ENCODE measurements around the gene RALGAPA2. TPM values are rescaled to one million over a fixed set of nuclear protein-coding genes. Genes with fewer than 3 reads are reported as not detected.

Gene RALGAPA2
- total RNA-seq, 1 experiment from 2014 or later, result 13.4 TPM

GRCh38 chr20:20365480-20366161, 346.8 kb downstream of the RALGAPA2 start:
- intact Hi-C loops (cut with micrococcal nuclease; ENCODE audit: unreplicated experiment), result loop anchor here (10.0 kb wide), 1 partner anchor 281 kb away; no protein-coding TSS in a partner anchor
- H3K36me3 ChIP-seq (ENCODE audit: control insufficient read depth, insufficient read depth, low read length), result no peaks in the 10 kb centered on the region
- DNase-seq (ENCODE audit: low read depth, low spot score) (no peak), ATAC-seq (no peak)
- CTCF ChIA-PET, result no interaction called here
- H3K27me3 ChIP-seq (ENCODE audit: control insufficient read depth, insufficient read depth, low read length), result peaks cover 42% of the 10 kb centered on the region
- TF ChIP-seq CTCF (IDR thresholded peaks at IDR 0.05) (no peak), REST (IDR thresholded peaks at IDR 0.05; ENCODE audit: insufficient read depth in 1 of 2, low read depth in 2 of 2, low read length in 1 of 2) (no peak), SIN3A (IDR thresholded peaks at IDR 0.05; ENCODE audit: borderline replicate concordance, insufficient read depth, low read depth, low read length) (no peak), POLR2AphosphoS5 (IDR thresholded peaks at IDR 0.05; ENCODE audit: low read depth, low read length) (no peak), TCF7L2 (IDR thresholded peaks at IDR 0.05; ENCODE audit: low read depth, low read length) (no peak)
- no TSS peak for BruUV-seq (replicated peaks)
- no peak overlapping the region for H3K27ac ChIP-seq (ENCODE audit: low read length)
- no peak overlapping the region for H3K4me3 ChIP-seq (ENCODE audit: low read depth in 2 of 2, low read length in 2 of 2)
- POLR2A ChIA-PET, result no interaction called here
- H3K4me1 ChIP-seq (ENCODE audit: control insufficient read depth, insufficient read depth, low read length), result peaks cover 3% of the 10 kb centered on the region
- no peaks in the 10 kb centered on the region for H3K9me3 ChIP-seq (ENCODE audit: control insufficient read depth, insufficient read depth, low read depth, low read length)
- in situ Hi-C loops (cut with HindIII; ENCODE audit: low pct_unique_long_range_greater_than_20kb, low sequenced_read_pairs), result no loop called here

- in situ Hi-C loops (cut with HindIII; ENCODE audit: low pct_unique_long_range_greater_than_20kb, low sequenced_read_pairs), result no loop called here
- no TSS peak for BruUV-seq (replicated peaks)
- Histone ChIP-seq H3K27me3 (ENCODE audit: control insufficient read depth, insufficient read depth, low read length) (peaks cover 40% of the 10 kb centered on the region), H3K9me3 (ENCODE audit: control insufficient read depth, insufficient read depth, low read depth, low read length) (no peaks in the 10 kb centered on the region), H3K27ac (ENCODE audit: low read length) (no peak overlapping the region), H3K36me3 (ENCODE audit: control insufficient read depth, insufficient read depth, low read length) (no peaks in the 10 kb centered on the region), H3K4me3 (ENCODE audit: low read depth in 2 of 2, low read length in 2 of 2) (no peak overlapping the region), H3K4me1 (ENCODE audit: control insufficient read depth, insufficient read depth, low read length) (peaks cover 1% of the 10 kb centered on the region)
- TF ChIP-seq SIN3A (IDR thresholded peaks at IDR 0.05; ENCODE audit: borderline replicate concordance, insufficient read depth, low read depth, low read length) (no peak), POLR2AphosphoS5 (IDR thresholded peaks at IDR 0.05; ENCODE audit: low read depth, low read length) (no peak), CTCF (IDR thresholded peaks at IDR 0.05) (no peak; the same call in none of the 2 replicates), TCF7L2 (IDR thresholded peaks at IDR 0.05; ENCODE audit: low read depth, low read length) (no peak), REST (IDR thresholded peaks at IDR 0.05; ENCODE audit: insufficient read depth in 1 of 2, low read depth in 2 of 2, low read length in 1 of 2) (no peak)
- no peak for ATAC-seq
- intact Hi-C loops (cut with micrococcal nuclease; ENCODE audit: unreplicated experiment), result loop anchor here (10.0 kb wide), 1 partner anchor 280 kb away; no protein-coding TSS in a partner anchor
- POLR2A ChIA-PET, result no interaction called here
- CTCF ChIA-PET, result no interaction called here
- DNase-seq (ENCODE audit: low read depth, low spot score), result no peak
Measured at GRCh38 chr20:20364593-20365479, 347.6 kb downstream of the RALGAPA2 start.

Data from Panc1 (cell line).